Pancreas (tissue), 10 donors: ENCODE results near the gene KSR2. TPM values are rescaled to one million over a fixed set of nuclear protein-coding genes. Genes with fewer than 3 reads are reported as not detected.

Experiments
- ATAC-seq, 4 donors: fragments of 200-7000 bp; cut with Tn5 transposase; one replicate each; pipeline versions ENCODE4 v1.8.0 to v1.9.1; 2020; ENCODE audit warnings: mild to moderate bottlenecking in 4 of 4, moderate library complexity in 4 of 4
- DNase-seq, 6 donors: peaks; one replicate each; pipeline ENCODE4 v3.0.0-alpha.2; 2020
- FAIRE-seq: peaks from 2 replicates; lab custom pipeline; 2012; peaks lifted over from hg19 to GRCh38; lab: Jason Lieb, UNC
- H3K27ac ChIP-seq, 4 donors: fragments of 200-600 bp; sonication (generic); 1 replicate in 3 of 4; 2 replicates in 1 of 4; pipeline versions ENCODE4 v1.5.0 to v1.8.0; 2020
- H3K27me3 ChIP-seq, 4 donors: fragments of 200-600 bp; one replicate each; pipeline ENCODE4 v1.8.0; 2021
- H3K36me3 ChIP-seq, 3 donors: fragments of 200-600 bp; sonication (generic) in 1 of 3; one replicate each; pipeline versions ENCODE4 v1.5.0 to v1.8.0; 2020 to 2021
- H3K4me1 ChIP-seq, 3 donors: fragments of 200-600 bp; one replicate each; pipeline ENCODE4 v1.8.0; 2021
- H3K4me3 ChIP-seq, 4 donors: fragments of 200-600 bp; sonication (generic) in 2 of 4; one replicate each; pipeline versions ENCODE4 v1.5.0 to v1.8.0; 2020 to 2021
- H3K9me3 ChIP-seq, 4 donors: fragments of 200-600 bp; one replicate each; pipeline ENCODE4 v1.8.0; 2021
- WGBS, 2 donors: extraction: QIAGEN DNeasy Blood & Tissue Kit; methylation state at CpG; one replicate each; pipeline ENCODE4 v1.1.7; 2013; 5-methylcytosine and 5-hydroxymethylcytosine counted together
- intact Hi-C, 3 donors: fragments of 100-400 bp; cut with DNase I; formaldehyde crosslinking; loops; one replicate each; pipeline versions ENCODE4 v1.11.1 to v1.14.2; 2022
- polyA plus RNA-seq, 2 donors: library from polyadenylated mRNA; stranded (reverse); fragments of 200-250 nt; gene quantifications; one replicate each; pipeline ENCODE4 v1.2.3, GENCODE V29; 2013
- total RNA-seq, 6 donors: library from RNA; stranded (reverse); fragmentation: NEBNext Ultra II Directional in 4 of 6; extraction: Animal tissue kit (Norgen Biotek cat#: 25700) in 4 of 6; gene quantifications; one replicate each; pipeline versions ENCODE4 v1.2.1 to v1.2.4, GENCODE V29; 2021 to 2023
- TF ChIP-seq, protein P1 (sequence below), 4 donors: fragments of 200-600 bp; sonication (generic) in 3 of 4; IDR thresholded peaks; one replicate each; pipeline versions ENCODE4 v1.5.0 to v1.8.0; 2021; ENCODE audit warnings: antibody characterized with exemption in 4 of 4
- donor health status: healthy with polysubstance abuse.
- donor health status: DM: no; HTN: no; CAD: no; lungs with moderate emphysema.
- donor health status: DM: no; HTN: no; CAD: no.
- donor health status: control.
- donor health status: control.
- donor health status: Bipolar disorder and iron deficiency.
- donor health status: DM: yes; HTN: yes; CAD: no.
- donor health status: DM: no; HTN: no; CAD: no.
- donor health status: DM: no; HTN: no; CAD: no.
- donor health status: DM: yes; HTN: yes; CAD: no.

Gene KSR2
- total and polyA plus RNA-seq, 8 donors = 0.68 to 1.8 (median 1.3) TPM

DNA sequence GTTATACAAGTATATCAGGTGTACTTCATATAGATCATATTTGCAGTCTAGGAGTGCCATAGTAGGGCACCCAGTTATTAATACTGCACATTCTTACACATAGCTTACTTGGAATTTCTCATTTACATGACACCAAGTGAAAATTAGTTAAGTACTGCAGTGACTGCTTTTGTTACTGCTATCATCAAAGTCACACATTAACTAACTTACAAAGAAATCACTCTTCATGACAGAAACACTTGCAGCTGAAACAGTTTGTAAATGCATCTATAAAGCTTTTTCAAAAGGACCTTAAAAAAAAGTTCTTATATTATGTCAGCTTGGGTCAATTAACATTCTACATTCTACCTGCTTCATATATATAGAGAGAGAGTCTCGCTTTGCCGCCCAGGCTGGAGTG lies 29.9 kb upstream of the KSR2 start:
- no peak for FAIRE-seq
- no peak overlapping the region for H3K4me3 ChIP-seq
- WGBS, 2 donors = 67 to 69% methylated on average over 2 of the region's 2 CpGs
- H3K9me3 ChIP-seq = no peaks in the 10 kb centered on the region
- no peaks in the 10 kb centered on the region for H3K4me1 ChIP-seq
- no peaks in the 10 kb centered on the region for H3K27me3 ChIP-seq
- no peak overlapping the region for H3K27ac ChIP-seq
- no peak for DNase-seq
- intact Hi-C loops = no loop called here
- TF ChIP-seq, protein P1, sequence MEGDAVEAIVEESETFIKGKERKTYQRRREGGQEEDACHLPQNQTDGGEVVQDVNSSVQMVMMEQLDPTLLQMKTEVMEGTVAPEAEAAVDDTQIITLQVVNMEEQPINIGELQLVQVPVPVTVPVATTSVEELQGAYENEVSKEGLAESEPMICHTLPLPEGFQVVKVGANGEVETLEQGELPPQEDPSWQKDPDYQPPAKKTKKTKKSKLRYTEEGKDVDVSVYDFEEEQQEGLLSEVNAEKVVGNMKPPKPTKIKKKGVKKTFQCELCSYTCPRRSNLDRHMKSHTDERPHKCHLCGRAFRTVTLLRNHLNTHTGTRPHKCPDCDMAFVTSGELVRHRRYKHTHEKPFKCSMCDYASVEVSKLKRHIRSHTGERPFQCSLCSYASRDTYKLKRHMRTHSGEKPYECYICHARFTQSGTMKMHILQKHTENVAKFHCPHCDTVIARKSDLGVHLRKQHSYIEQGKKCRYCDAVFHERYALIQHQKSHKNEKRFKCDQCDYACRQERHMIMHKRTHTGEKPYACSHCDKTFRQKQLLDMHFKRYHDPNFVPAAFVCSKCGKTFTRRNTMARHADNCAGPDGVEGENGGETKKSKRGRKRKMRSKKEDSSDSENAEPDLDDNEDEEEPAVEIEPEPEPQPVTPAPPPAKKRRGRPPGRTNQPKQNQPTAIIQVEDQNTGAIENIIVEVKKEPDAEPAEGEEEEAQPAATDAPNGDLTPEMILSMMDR (IDR thresholded peaks at IDR 0.05) = no peak
- ATAC-seq = no peak
- H3K36me3 ChIP-seq = no peaks in the 10 kb centered on the region

- FAIRE-seq = no peak
- 75 to 82% methylated on average over 3 of the region's 3 CpGs for WGBS, 2 donors
- no peak overlapping the region for H3K27ac ChIP-seq
- TF ChIP-seq, protein P1 (IDR thresholded peaks at IDR 0.05) = no peak
- H3K27me3 ChIP-seq = no peaks in the 10 kb centered on the region
- H3K36me3 ChIP-seq = no peaks in the 10 kb centered on the region
- no peaks in the 10 kb centered on the region for H3K9me3 ChIP-seq
- DNase-seq = no peak
- H3K4me1 ChIP-seq = no peaks in the 10 kb centered on the region
- intact Hi-C loops = no loop called here
- H3K4me3 ChIP-seq = no peak overlapping the region
- ATAC-seq = no peak
These were observed 26.0 kb upstream of the KSR2 start for GRCh38 chr12:117994551-117995438.

DNA sequence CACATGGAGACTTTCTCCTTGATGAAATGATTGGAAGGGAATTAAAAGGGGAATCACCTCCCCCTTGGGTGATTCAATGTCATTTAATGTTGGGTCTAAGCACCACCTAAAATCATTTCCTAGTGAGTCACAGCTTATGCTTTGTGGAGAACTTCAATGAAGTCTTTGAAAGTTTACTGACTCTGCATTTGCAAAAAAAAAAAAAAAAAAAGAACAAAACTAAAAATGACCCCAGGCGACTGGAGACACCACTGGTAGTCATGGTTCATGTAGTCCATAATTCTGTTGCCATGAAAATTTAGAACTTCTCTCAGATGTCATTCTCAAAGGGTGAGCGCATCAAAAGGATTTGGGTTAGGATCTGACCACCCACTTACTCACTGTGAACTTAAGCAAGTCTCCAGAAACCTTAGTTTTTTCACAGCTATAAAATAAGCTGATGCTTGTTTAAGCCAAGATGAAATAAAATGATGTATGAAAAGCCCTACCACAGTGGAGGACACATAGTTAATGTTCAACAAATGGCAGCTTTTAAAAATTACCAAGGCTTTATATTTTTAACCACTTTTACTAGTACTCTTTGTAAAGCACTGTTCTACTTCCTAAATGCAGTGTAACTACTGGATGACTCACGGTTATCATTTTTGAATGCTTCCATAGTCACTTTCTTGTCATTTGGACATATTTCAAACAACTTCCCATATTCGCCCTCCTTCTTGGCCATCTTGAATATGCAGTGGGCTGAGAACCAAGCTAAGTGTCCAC lies 18.1 kb upstream of the KSR2 start:
- Histone ChIP-seq H3K27ac (no peak overlapping the region), H3K4me1 (no peaks in the 10 kb centered on the region), H3K4me3 (no peak overlapping the region), H3K27me3 (no peaks in the 10 kb centered on the region), H3K9me3 (no peaks in the 10 kb centered on the region), H3K36me3 (no peaks in the 10 kb centered on the region)
- no peak for DNase-seq
- 70% methylated on average over 4 of the region's 4 CpGs for WGBS, 2 donors
- no peak for FAIRE-seq
- ATAC-seq = no peak
- TF ChIP-seq, protein P1 (IDR thresholded peaks at IDR 0.05) = no peak
- intact Hi-C loops = no loop called here

DNA sequence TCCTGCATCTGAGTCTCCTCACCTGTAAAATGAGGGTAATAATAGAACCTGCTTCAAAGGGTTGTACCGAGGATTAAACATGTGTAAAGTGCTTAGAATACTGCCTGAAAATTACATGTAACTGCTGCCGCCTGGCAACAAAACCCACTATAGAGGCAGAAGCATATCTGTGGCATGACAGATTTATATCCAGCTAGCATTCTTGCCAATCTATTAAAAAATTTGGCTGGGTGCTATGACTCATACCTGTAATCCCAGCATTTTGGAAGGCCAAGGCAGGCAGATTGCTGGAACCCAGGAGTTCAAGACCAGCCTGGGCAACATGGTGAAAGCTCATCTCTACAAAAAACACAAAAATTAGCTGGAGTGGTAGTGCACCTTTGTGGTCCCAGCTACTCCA lies 16.4 kb upstream of the KSR2 start:
- H3K9me3 ChIP-seq = no peaks in the 10 kb centered on the region
- TF ChIP-seq, protein P1 (IDR thresholded peaks at IDR 0.05) = no peak
- no peaks in the 10 kb centered on the region for H3K27me3 ChIP-seq
- intact Hi-C loops = no loop called here
- H3K27ac ChIP-seq = no peak overlapping the region
- no peak overlapping the region for H3K4me3 ChIP-seq
- H3K36me3 ChIP-seq = no peaks in the 10 kb centered on the region
- H3K4me1 ChIP-seq = no peaks in the 10 kb centered on the region
- DNase-seq (no peak), ATAC-seq (no peak), FAIRE-seq (no peak)
- 85 to 87% methylated on average over 2 of the region's 2 CpGs for WGBS, 2 donors
